ENCODE results near the gene ABCG5. TPM values are rescaled to one million over a fixed set of nuclear protein-coding genes. Genes with fewer than 3 reads are reported as not detected.

Gene ABCG5
- total RNA-seq, 1 experiment from 2014 or later, result not detected

- Mint-ChIP-seq H3K4me1 (ENCODE audit: insufficient read depth, unreplicated experiment) (no peaks in the 10 kb centered on the region), H3K9me3 (ENCODE audit: unreplicated experiment) (no peaks in the 10 kb centered on the region), H3K4me3 (ENCODE audit: unreplicated experiment) (no peak overlapping the region), H3K27ac (ENCODE audit: low read depth, unreplicated experiment) (no peak overlapping the region), H3K27me3 (ENCODE audit: insufficient read depth, unreplicated experiment) (peaks cover 46% of the 10 kb centered on the region), H3K36me3 (ENCODE audit: insufficient read depth, unreplicated experiment) (no peaks in the 10 kb centered on the region)
- intact Hi-C loops (cut with micrococcal nuclease), result no loop called here
- TF ChIP-seq, protein P1, sequence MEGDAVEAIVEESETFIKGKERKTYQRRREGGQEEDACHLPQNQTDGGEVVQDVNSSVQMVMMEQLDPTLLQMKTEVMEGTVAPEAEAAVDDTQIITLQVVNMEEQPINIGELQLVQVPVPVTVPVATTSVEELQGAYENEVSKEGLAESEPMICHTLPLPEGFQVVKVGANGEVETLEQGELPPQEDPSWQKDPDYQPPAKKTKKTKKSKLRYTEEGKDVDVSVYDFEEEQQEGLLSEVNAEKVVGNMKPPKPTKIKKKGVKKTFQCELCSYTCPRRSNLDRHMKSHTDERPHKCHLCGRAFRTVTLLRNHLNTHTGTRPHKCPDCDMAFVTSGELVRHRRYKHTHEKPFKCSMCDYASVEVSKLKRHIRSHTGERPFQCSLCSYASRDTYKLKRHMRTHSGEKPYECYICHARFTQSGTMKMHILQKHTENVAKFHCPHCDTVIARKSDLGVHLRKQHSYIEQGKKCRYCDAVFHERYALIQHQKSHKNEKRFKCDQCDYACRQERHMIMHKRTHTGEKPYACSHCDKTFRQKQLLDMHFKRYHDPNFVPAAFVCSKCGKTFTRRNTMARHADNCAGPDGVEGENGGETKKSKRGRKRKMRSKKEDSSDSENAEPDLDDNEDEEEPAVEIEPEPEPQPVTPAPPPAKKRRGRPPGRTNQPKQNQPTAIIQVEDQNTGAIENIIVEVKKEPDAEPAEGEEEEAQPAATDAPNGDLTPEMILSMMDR (IDR thresholded peaks at IDR 0.05; ENCODE audit: unreplicated experiment), result no peak
- ChIA-PET POLR2A (no interaction called here), CTCF (no interaction called here)
- DNase-seq (ENCODE audit: unreplicated experiment), result no peak
- BruUV-seq (replicated peaks), result no TSS peak
These were observed 6.9 kb downstream of the ABCG5 start for GRCh38 chr2:43831543-43832294.

DNA sequence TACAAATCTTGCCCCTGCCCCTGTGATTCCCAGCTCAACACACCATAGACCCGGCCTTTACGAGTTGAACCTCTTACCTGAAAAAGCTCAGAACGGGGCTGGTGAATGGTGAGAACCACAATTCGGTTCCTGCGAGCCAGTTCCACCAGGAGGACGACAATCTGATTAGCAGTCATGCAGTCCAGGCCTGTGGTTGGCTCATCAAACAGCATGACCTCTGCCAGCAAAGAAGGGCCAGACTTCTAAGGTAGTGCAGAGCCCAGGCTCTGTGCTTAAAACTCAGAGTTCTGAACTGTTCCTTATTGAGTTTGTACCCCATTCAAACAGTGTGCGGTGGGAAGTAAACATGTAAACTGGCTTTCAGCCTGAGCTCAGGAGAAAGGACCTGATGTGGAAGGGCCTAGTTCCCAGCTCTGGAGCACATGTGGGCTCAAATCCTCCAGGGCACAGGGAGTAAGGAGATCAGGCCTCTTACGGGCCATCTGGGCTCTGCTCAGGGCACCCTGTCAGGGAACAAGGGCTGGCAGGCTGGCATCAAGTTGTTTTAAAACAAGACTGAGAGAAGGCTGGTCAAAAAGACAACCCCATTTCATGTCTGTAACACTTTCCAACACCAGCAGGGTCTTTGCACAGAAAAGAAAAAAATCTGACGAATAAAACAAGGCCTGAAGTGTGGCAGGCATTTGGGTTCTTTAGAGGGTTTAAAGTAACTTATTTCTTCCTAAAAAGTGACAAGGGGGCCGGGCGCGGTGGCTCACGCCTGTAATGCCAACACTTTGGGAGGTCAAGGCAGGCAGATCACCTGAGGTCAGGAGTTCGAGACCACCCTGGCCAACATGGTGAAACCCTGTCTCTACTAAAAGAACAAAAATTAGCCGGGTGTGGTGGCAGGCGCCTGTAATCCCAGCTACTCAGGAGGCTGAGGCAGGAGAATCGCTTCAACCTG is 12.1 kb downstream of the ABCG5 start:
- no peak overlapping the region for H3K4me3 Mint-ChIP-seq (ENCODE audit: unreplicated experiment)
- intact Hi-C loops (cut with micrococcal nuclease), result no loop called here
- H3K27me3 Mint-ChIP-seq (ENCODE audit: insufficient read depth, unreplicated experiment), result peaks cover 53% of the 10 kb centered on the region
- no peak overlapping the region for H3K27ac Mint-ChIP-seq (ENCODE audit: low read depth, unreplicated experiment)
- no TSS peak for BruUV-seq (replicated peaks)
- POLR2A ChIA-PET, result no interaction called here
- CTCF ChIA-PET, result interaction anchor here (0.7 kb wide), 1 partner anchor 57 kb away, joined by 3 read pairs; no protein-coding TSS in a partner anchor
- TF ChIP-seq, protein P1 (IDR thresholded peaks at IDR 0.05; ENCODE audit: unreplicated experiment), result no peak
- no peak for DNase-seq (ENCODE audit: unreplicated experiment)
- H3K36me3 Mint-ChIP-seq (ENCODE audit: insufficient read depth, unreplicated experiment), result no peaks in the 10 kb centered on the region
- no peaks in the 10 kb centered on the region for H3K4me1 Mint-ChIP-seq (ENCODE audit: insufficient read depth, unreplicated experiment)
- H3K9me3 Mint-ChIP-seq (ENCODE audit: unreplicated experiment), result no peaks in the 10 kb centered on the region

DNA sequence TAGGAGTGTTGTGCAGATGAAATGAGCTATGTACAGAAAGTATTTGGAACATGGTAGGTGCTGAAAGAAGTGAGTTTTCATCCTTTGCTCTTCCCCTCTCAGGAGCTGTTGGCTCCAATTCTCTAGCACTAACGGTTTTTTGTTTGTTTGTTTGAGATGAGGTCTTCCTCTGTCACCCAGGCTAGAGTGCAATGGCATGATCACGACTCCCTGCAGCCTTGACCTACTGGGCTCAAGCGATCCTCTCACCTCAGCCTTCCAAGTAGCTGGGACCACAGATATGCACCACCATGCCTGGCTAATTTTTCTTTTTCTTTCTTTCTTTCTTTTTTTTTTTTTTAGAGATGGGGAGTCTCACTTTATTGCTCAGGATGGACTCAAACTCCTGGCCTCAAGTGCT is 12.8 kb downstream of the ABCG5 start:
- no TSS peak for BruUV-seq (replicated peaks)
- Mint-ChIP-seq H3K27ac (ENCODE audit: low read depth, unreplicated experiment) (no peak overlapping the region), H3K9me3 (ENCODE audit: unreplicated experiment) (no peaks in the 10 kb centered on the region), H3K36me3 (ENCODE audit: insufficient read depth, unreplicated experiment) (no peaks in the 10 kb centered on the region), H3K4me3 (ENCODE audit: unreplicated experiment) (no peak overlapping the region), H3K4me1 (ENCODE audit: insufficient read depth, unreplicated experiment) (no peaks in the 10 kb centered on the region), H3K27me3 (ENCODE audit: insufficient read depth, unreplicated experiment) (peaks cover 53% of the 10 kb centered on the region)
- TF ChIP-seq, protein P1 (IDR thresholded peaks at IDR 0.05; ENCODE audit: unreplicated experiment), result no peak
- no peak for DNase-seq (ENCODE audit: unreplicated experiment)
- intact Hi-C loops (cut with micrococcal nuclease), result no loop called here
- ChIA-PET CTCF (interaction anchor here (0.7 to 1.5 kb wide), 2 partner anchors 58 to 221 kb away, joined by 3 to 4 read pairs; no protein-coding TSS in a partner anchor), POLR2A (no interaction called here)

- H3K27ac Mint-ChIP-seq (ENCODE audit: low read depth, unreplicated experiment), result no peak overlapping the region
- H3K27me3 Mint-ChIP-seq (ENCODE audit: insufficient read depth, unreplicated experiment), result peaks cover 53% of the 10 kb centered on the region
- no peak overlapping the region for H3K4me3 Mint-ChIP-seq (ENCODE audit: unreplicated experiment)
- intact Hi-C loops (cut with micrococcal nuclease), result no loop called here
- ChIA-PET CTCF (interaction anchor here (0.6 to 1.5 kb wide), 2 partner anchors 220 to 622 kb away, joined by 3 to 4 read pairs; no protein-coding TSS in a partner anchor), POLR2A (interaction anchor here (0.6 kb wide), 1 partner anchor 132 kb away, joined by 4 read pairs; no protein-coding TSS in a partner anchor)
- H3K36me3 Mint-ChIP-seq (ENCODE audit: insufficient read depth, unreplicated experiment), result no peaks in the 10 kb centered on the region
- no peak for DNase-seq (ENCODE audit: unreplicated experiment)
- no peaks in the 10 kb centered on the region for H3K9me3 Mint-ChIP-seq (ENCODE audit: unreplicated experiment)
- no TSS peak for BruUV-seq (replicated peaks)
- H3K4me1 Mint-ChIP-seq (ENCODE audit: insufficient read depth, unreplicated experiment), result no peaks in the 10 kb centered on the region
- TF ChIP-seq, protein P1 (IDR thresholded peaks at IDR 0.05; ENCODE audit: unreplicated experiment), result no peak
These were observed 13.6 kb downstream of the ABCG5 start for GRCh38 chr2:43824951-43825493.

All from MCF 10A (cell line).